ENCODE results near the gene MCAM. TPM values are rescaled to one million over a fixed set of nuclear protein-coding genes. Genes with fewer than 3 reads are reported as not detected.

MCAM gene
- 1,000 to 10,000 TPM in 1 of 4 donors, 100 to 1,000 TPM in 3; 613 to 1,211 (median 746) TPM for total RNA-seq

DNA sequence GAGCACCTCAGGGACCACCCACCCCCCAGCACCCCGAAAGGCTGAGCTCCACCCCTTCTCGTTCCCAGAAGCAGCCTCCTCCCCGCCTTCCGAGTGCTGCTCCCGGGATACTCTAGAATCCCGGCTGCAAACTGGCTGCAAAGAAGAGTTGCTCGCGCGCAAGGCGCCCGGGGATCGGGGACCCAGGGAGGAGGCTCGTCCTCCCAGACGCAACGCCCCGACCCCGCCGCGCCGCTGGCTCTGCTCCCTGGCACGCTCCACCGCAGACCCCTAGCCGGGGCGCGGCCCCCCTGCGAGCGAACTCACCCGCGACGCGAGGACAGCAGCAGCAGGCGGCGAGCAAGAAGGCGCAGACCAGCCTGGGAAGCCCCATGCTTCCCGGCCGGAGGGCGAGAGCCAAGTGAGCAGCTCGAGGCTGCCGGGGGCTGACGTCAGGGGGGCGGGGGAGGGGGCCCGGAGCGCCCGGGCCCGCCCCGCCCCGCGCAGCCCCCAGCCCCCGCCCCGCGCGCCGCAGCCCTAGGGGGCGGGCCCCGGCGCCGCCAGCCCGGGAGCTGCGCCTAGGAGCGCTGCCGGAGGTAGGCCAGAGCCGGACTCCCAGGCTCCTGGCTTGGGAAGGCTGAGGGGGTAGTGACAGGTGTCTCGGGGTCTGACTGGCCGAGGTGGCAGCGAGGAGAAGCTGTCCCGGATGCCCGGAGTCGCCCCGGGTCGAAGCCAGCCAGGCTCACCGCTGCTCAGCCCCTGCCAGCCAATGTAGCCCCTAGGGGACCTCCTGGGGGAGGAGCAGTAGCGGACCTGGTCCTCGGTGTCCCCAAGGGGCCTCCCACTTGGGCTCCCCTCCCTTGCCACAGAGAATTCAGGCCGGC, at the start of gene MCAM:
TSS of gene MCAM (minus strand) at position 402 of the 863 bp plus-strand sequence. CDS start at position 373, 29 bp downstream.
- ATAC-seq (ENCODE audit: low FRiP score) (peak; percentile 11), DNase-seq (ENCODE audit: low spot score) (no peak)
- TF ChIP-seq, protein P1, sequence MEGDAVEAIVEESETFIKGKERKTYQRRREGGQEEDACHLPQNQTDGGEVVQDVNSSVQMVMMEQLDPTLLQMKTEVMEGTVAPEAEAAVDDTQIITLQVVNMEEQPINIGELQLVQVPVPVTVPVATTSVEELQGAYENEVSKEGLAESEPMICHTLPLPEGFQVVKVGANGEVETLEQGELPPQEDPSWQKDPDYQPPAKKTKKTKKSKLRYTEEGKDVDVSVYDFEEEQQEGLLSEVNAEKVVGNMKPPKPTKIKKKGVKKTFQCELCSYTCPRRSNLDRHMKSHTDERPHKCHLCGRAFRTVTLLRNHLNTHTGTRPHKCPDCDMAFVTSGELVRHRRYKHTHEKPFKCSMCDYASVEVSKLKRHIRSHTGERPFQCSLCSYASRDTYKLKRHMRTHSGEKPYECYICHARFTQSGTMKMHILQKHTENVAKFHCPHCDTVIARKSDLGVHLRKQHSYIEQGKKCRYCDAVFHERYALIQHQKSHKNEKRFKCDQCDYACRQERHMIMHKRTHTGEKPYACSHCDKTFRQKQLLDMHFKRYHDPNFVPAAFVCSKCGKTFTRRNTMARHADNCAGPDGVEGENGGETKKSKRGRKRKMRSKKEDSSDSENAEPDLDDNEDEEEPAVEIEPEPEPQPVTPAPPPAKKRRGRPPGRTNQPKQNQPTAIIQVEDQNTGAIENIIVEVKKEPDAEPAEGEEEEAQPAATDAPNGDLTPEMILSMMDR (IDR thresholded peaks at IDR 0.05) = no peak

GRCh38 chr11:119365071-119365591, 48.2 kb upstream of the MCAM start:
- ATAC-seq (ENCODE audit: low FRiP score) (no peak), DNase-seq (ENCODE audit: low spot score) (no peak)
- TF ChIP-seq, protein P1 (IDR thresholded peaks at IDR 0.05) = no peak

- no peak for DNase-seq (ENCODE audit: low spot score)
- no peak for ATAC-seq (ENCODE audit: low FRiP score)
Observed at GRCh38 chr11:119363851-119364590, 47.1 kb upstream of the MCAM start.

DNA sequence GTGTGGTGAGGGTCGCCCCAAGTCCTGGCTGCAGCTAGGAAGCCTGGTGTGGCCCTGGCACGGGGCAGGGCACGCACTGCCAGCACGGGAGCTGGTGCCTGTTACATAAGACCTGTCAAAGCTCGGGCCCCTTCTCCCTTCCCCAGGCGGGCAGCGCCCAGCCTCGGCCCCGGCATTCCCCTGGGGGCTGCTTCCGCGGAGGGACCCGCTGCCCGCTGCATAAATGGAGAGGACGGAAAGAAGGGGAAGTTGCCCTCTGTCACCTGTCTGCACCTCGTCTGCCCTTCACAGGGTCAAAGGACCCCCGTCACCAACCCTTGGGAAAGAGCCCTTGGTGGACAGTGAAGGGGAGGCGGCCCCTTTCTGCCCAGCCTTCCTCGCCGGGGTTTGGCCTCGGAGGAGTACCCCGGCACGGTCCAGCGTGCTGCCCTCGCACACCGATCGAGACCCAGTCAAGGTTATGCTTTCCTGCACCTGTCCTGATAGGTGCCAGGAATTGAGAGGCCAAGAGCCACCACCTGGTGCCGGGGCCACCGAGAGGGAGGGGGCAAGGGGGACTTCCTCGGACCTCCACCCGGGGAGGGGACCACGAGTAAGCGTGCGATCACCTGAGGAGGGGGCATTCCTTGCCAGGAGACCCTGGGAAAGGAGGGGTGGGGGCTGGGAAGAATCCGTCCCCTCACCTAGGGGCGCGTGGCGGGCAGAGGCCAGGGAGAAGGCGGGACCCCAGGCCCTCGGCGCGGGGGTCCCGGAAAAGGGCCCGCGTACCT, 46.3 kb upstream of the MCAM start:
- TF ChIP-seq, protein P1 (IDR thresholded peaks at IDR 0.05) = no peak
- ATAC-seq (ENCODE audit: low FRiP score) = no peak
- no peak for DNase-seq (ENCODE audit: low spot score)

More at GRCh38 chr11:119363851-119364590, 47.1 kb upstream of the MCAM start:
- TF ChIP-seq, protein P1 (IDR thresholded peaks at IDR 0.05) = no peak

DNA sequence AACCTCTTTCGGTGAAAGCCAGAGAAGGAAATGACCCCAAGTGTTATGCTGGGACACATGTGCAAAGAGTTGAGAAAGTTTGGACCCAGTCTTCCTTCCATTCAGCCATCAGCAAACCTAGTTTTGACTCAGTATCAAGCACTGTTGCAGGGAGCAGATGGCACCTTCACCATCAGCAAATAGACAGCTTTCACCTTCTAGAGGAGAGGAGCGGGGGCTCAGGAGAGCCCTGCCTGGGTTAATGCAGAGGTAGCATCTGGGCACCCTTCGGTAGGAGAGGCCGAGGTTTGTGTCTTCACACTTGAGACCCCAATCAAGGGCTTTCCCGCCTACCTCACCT, 45.8 kb upstream of the MCAM start:
- no peak for DNase-seq (ENCODE audit: low spot score)
- no peak for ATAC-seq (ENCODE audit: low FRiP score)
- TF ChIP-seq, protein P1 (IDR thresholded peaks at IDR 0.05) = no peak

DNA sequence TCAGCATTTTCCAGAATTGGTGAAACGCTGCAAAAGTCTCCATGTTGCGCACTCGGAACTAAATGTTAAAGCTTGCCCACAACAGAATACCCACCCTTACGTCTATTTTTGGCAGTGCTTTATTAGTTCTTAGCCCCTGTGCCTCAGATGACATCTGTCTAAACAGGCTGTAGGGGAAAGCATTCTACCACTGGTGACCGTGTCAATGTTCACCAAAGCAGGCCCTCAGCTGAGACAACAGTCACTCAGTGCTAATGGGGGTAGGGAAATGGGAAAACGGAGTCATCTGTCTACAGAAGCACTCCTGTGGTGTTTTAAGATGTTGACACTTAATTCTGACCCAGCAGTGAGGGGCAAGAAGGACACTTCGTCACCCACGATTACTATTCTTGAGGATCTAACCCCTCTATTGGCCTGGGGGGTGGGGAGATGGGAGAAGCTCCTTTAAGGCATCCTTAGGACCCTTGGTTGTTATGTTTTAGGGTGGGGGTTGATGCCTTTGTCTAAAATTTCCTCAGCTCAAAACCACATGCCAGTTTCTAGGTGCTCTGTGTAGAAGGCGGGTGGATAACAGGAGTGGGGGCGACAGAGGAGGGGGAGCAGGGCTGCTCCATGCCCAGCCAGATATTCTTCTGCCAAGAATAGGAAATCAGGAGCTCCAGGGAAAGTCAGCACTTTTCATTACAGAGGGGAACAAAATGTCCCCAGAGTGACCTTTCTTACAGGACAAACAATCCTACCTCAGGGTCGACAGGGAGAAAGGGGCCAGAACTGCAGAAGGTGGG, 45.2 kb upstream of the MCAM start:
- TF ChIP-seq, protein P1 (IDR thresholded peaks at IDR 0.05) = no peak
- no peak for DNase-seq (ENCODE audit: low spot score)
- ATAC-seq (ENCODE audit: low FRiP score) = no peak
